HEK293 (cell line): ENCODE results near the gene SAMD4A.

Source experiments
- CTCF ChIA-PET: fragments of 350-600 bp; formaldehyde crosslinking; extraction: SDS; loops from one replicate; lab custom pipeline; 2021; ENCODE audit warnings: antibody characterized with exemption; lab: Yijun Ruan, JAX
- POLR2A ChIA-PET: fragments of 300-600 bp; formaldehyde crosslinking; extraction: SDS; loops from one replicate; lab custom pipeline; 2020; ENCODE audit warnings: antibody characterized with exemption, inconsistent platforms; lab: Yijun Ruan, JAX
- H3K27ac ChIP-seq: fragments of 200-500 bp; sonication (Bioruptor generic); 2 replicates; pipeline ENCODE4 v1.5.1; 2014; ENCODE audit warnings: low read depth, low read length, control low read depth, inconsistent platforms; ENCODE audit errors: extremely low read depth
- H3K36me3 ChIP-seq, 2 experiments: fragments of 200-500 bp in 1 of 2; sonication (Bioruptor generic) in 1 of 2; 1 replicate in 1 of 2; 2 replicates in 1 of 2; pipeline ENCODE4 v1.5.1; 2014 to 2017; ENCODE audit warnings: inconsistent platforms in 2 of 2, low read length in 2 of 2; ENCODE audit not compliant: control insufficient read depth in 2 of 2, insufficient read depth in 1 of 2
- H3K4me1 ChIP-seq: fragments of 200-500 bp; sonication (Bioruptor generic); 2 replicates; pipeline ENCODE4 v1.5.1; 2014; ENCODE audit warnings: mild to moderate bottlenecking, low read length, inconsistent platforms; ENCODE audit not compliant: control insufficient read depth, insufficient read depth
- H3K4me3 ChIP-seq: 2 replicates; pipeline ENCODE4 v1.5.1; 2011; ENCODE audit warnings: low read depth, mild to moderate bottlenecking, control low read depth, low read length, moderate library complexity
- H3K9me3 ChIP-seq: fragments of 200-500 bp; sonication (Bioruptor generic); 2 replicates; pipeline ENCODE4 v1.5.1; 2014; ENCODE audit warnings: low read depth, low read length, inconsistent platforms; ENCODE audit not compliant: control insufficient read depth, insufficient read depth
- ATF2 ChIP-seq: fragments of 450-650 bp; formaldehyde crosslinking; IDR thresholded peaks from 2 replicates; pipeline ENCODE4 v1.5.1; 2016; ENCODE audit warnings: missing biosample characterization, missing genetic modification characterization, low read depth
- INSM2 ChIP-seq: fragments of 450-650 bp; formaldehyde crosslinking; IDR thresholded peaks from 2 replicates; pipeline ENCODE4 v1.5.1; 2016; ENCODE audit warnings: missing biosample characterization, missing genetic modification characterization
- PRDM10 ChIP-seq: fragments of 450-650 bp; formaldehyde crosslinking; IDR thresholded peaks from 2 replicates; pipeline ENCODE4 v1.5.1; 2016; ENCODE audit warnings: missing biosample characterization, missing genetic modification characterization
- SCRT2 ChIP-seq: fragments of 450-650 bp; formaldehyde crosslinking; IDR thresholded peaks from 2 replicates; pipeline ENCODE4 v1.5.1; 2016; ENCODE audit warnings: missing biosample characterization, missing genetic modification characterization
- ZBTB1 ChIP-seq: fragments of 450-650 bp; formaldehyde crosslinking; IDR thresholded peaks from 2 replicates; pipeline ENCODE4 v1.5.1; 2016; ENCODE audit warnings: missing biosample characterization, missing genetic modification characterization
- ZBTB26 ChIP-seq: fragments of 450-650 bp; formaldehyde crosslinking; optimal IDR thresholded peaks from 2 replicates; pipeline ENCODE3; 2016; ENCODE audit warnings: missing biosample characterization, mild to moderate bottlenecking, missing genetic modification characterization
- ZBTB7A ChIP-seq: fragments of 450-650 bp; formaldehyde crosslinking; IDR thresholded peaks from 2 replicates; pipeline ENCODE4 v1.5.1; 2016; ENCODE audit warnings: low read depth, missing biosample characterization, missing genetic modification characterization
- ZNF214 ChIP-seq: fragments of 450-650 bp; formaldehyde crosslinking; IDR thresholded peaks from 2 replicates; pipeline ENCODE4 v1.5.1; 2017; ENCODE audit warnings: missing biosample characterization, mild to moderate bottlenecking, missing genetic modification characterization, borderline replicate concordance
- ZNF280C ChIP-seq: fragments of 450-650 bp; formaldehyde crosslinking; IDR thresholded peaks from 2 replicates; pipeline ENCODE4 v1.5.1; 2016; ENCODE audit warnings: missing biosample characterization, missing genetic modification characterization
- ZNF341 ChIP-seq: fragments of 450-650 bp; formaldehyde crosslinking; IDR thresholded peaks from 2 replicates; pipeline ENCODE4; 2016; ENCODE audit warnings: low read depth, missing biosample characterization, missing genetic modification characterization
- ZNF394 ChIP-seq: fragments of 450-650 bp; formaldehyde crosslinking; IDR thresholded peaks from 2 replicates; pipeline ENCODE4 v1.5.1; 2016; ENCODE audit warnings: missing biosample characterization, missing genetic modification characterization, mild to moderate bottlenecking, moderate library complexity, borderline replicate concordance
- ZNF514 ChIP-seq: fragments of 450-650 bp; formaldehyde crosslinking; IDR thresholded peaks from 2 replicates; pipeline ENCODE4 v1.5.1; 2016; ENCODE audit warnings: missing biosample characterization, missing genetic modification characterization
- ZNF521 ChIP-seq: fragments of 450-650 bp; formaldehyde crosslinking; IDR thresholded peaks from 2 replicates; pipeline ENCODE4 v1.5.1; 2017; ENCODE audit warnings: missing biosample characterization, mild to moderate bottlenecking, missing genetic modification characterization
- ZNF654 ChIP-seq: fragments of 450-650 bp; formaldehyde crosslinking; IDR thresholded peaks from 2 replicates; pipeline ENCODE4 v1.5.1; 2016; ENCODE audit warnings: low read depth, missing biosample characterization, missing genetic modification characterization
- ZNF704 ChIP-seq: fragments of 450-650 bp; formaldehyde crosslinking; IDR thresholded peaks from 2 replicates; pipeline ENCODE4 v1.5.1; 2016; ENCODE audit warnings: missing biosample characterization, missing genetic modification characterization
- ZNF776 ChIP-seq: fragments of 450-650 bp; formaldehyde crosslinking; IDR thresholded peaks from 2 replicates; pipeline ENCODE4 v1.5.0; 2017; ENCODE audit warnings: missing biosample characterization, missing genetic modification characterization, borderline replicate concordance

Gene SAMD4A

GRCh38 chr14:54711812-54712464 is 145.0 kb downstream of the SAMD4A start:
- ChIA-PET CTCF (interaction anchor here (0.7 to 0.9 kb wide), 2 partner anchors 20 to 58 kb away, joined by 3 read pairs; no protein-coding TSS in a partner anchor), POLR2A (no interaction called here)
- no peak for TF ChIP-seq ZNF280C
- no peak for TF ChIP-seq ZBTB1 (tag by site-specific recombination)
- no peak for TF ChIP-seq INSM2 (tag by site-specific recombination)
- H3K9me3 ChIP-seq = no peaks in the 10 kb centered on the region
- H3K36me3 ChIP-seq = no peaks in the 10 kb centered on the region
- no peak overlapping the region for H3K27ac ChIP-seq
- H3K4me3 ChIP-seq = no peak overlapping the region
- H3K4me1 ChIP-seq = no peaks in the 10 kb centered on the region; the same call in 1 of the 2 replicates

- H3K36me3 ChIP-seq = no peaks in the 10 kb centered on the region
- no peaks in the 10 kb centered on the region for H3K9me3 ChIP-seq
- no peak overlapping the region for H3K4me3 ChIP-seq
- H3K27ac ChIP-seq = no peak overlapping the region
- ChIA-PET CTCF (interaction anchor here (0.7 to 2.5 kb wide), 3 partner anchors 15 to 61 kb away, joined by 3 to 14 read pairs (median 3); no protein-coding TSS in a partner anchor), POLR2A (interaction anchor here (0.6 kb wide), 1 partner anchor 647 kb away, joined by 3 read pairs; no protein-coding TSS in a partner anchor)
- no peaks in the 10 kb centered on the region; the same call in 1 of the 2 replicates for H3K4me1 ChIP-seq
- TF ChIP-seq ZNF514 (tag by site-specific recombination) (no peak), ZNF394 (tag by site-specific recombination) (no peak), ZNF654 (no peak), ZNF704 (tag by site-specific recombination) (no peak), ZNF776 (tag by site-specific recombination) (no peak), ZBTB7A (tag by site-specific recombination) (no peak), ZNF521 (tag by site-specific recombination) (no peak), ZBTB26 (tag by site-specific recombination) (no peak), SCRT2 (tag by site-specific recombination) (no peak), ATF2 (tag by site-specific recombination) (no peak), PRDM10 (tag by site-specific recombination) (no peak), ZNF214 (no peak), ZNF341 (no peak)
Measured at GRCh38 chr14:54712465-54713200, 145.7 kb downstream of the SAMD4A start.
